22Rv1 (cell line): ENCODE results near the gene TXNL1.

Experiments
- H3K27ac ChIP-seq: fragments of 450-650 bp; 2 replicates; pipeline ENCODE4 v1.5.1; 2017
- CTCF ChIP-seq: fragments of 450-650 bp; IDR thresholded peaks from 2 replicates; pipeline ENCODE4 v1.5.1; 2017; ENCODE audit warnings: mild to moderate bottlenecking
- ZFX ChIP-seq: fragments of 450-650 bp; IDR thresholded peaks from 2 replicates; pipeline ENCODE4 v1.6.1; 2017; ENCODE audit warnings: antibody characterized with exemption, borderline replicate concordance

The TXNL1 gene

GRCh38 chr18:56638232-56639103 lies at the start of gene TXNL1:
Gene TXNL1 (minus strand): TSS chr18:56638592. CDS start chr18:56638440, 152 bp downstream.
- TF ChIP-seq ZFX: no peak
- no peak for TF ChIP-seq CTCF
- H3K27ac ChIP-seq: peak within 1 kb of the TSS; percentile 84

GRCh38 chr18:56684277-56684676 lies 45.9 kb upstream of the TXNL1 start:
- no peak overlapping the region for H3K27ac ChIP-seq
- no peak for TF ChIP-seq CTCF
- no peak for TF ChIP-seq ZFX

GRCh38 chr18:56678836-56679565 lies 40.6 kb upstream of the TXNL1 start:
- H3K27ac ChIP-seq: no peak overlapping the region
- TF ChIP-seq ZFX: no peak
- no peak for TF ChIP-seq CTCF

- TF ChIP-seq CTCF (no peak), ZFX (no peak)
- H3K27ac ChIP-seq: no peak overlapping the region
Observed at GRCh38 chr18:56676639-56677038, 38.2 kb upstream of the TXNL1 start.

GRCh38 chr18:56672981-56673380 lies 34.6 kb upstream of the TXNL1 start:
- TF ChIP-seq ZFX: no peak
- no peak for TF ChIP-seq CTCF
- H3K27ac ChIP-seq: no peak overlapping the region

- no peak for TF ChIP-seq ZFX
- TF ChIP-seq CTCF: no peak
- no peak overlapping the region for H3K27ac ChIP-seq
Observed at GRCh38 chr18:56672391-56672790, 34.0 kb upstream of the TXNL1 start.

GRCh38 chr18:56662902-56663301 lies 24.5 kb upstream of the TXNL1 start:
- TF ChIP-seq CTCF (no peak), ZFX (no peak)
- no peak overlapping the region for H3K27ac ChIP-seq
